Measurements from ENCODE around the gene NFU1.
"Not testable (repeated sequence)": the region's sequence is repeated elsewhere in the genome, so short reads cannot be mapped to it uniquely, and the experiment has no call there.

Gene NFU1

GRCh38 chr2:69358914-69359313 lies 78.3 kb downstream of the NFU1 start:
- Histone ChIP-seq H3K18ac (ENCODE audit: low read length) (no peak overlapping the region), H2BK120ac (ENCODE audit: low read depth, low read length) (no peak overlapping the region), H3K27me3 (ENCODE audit: control insufficient read depth in 3 of 3, insufficient read depth in 3 of 3, low read depth in 1 of 3, low read length in 3 of 3) (no peaks in the 10 kb centered on the region), H2BK12ac (ENCODE audit: low read length) (no peak overlapping the region), H3K79me1 (ENCODE audit: low read depth, low read length) (no peaks in the 10 kb centered on the region), H3K9ac (ENCODE audit: low read depth, low read length, poor library complexity) (no peak overlapping the region), H2AFZ (ENCODE audit: low read length) (no peak overlapping the region), H3K4ac (ENCODE audit: low read length) (no peak overlapping the region), H2BK15ac (ENCODE audit: low read length) (no peak overlapping the region), H4K91ac (ENCODE audit: low read depth, low read length, poor library complexity) (no peak overlapping the region), H2BK5ac (ENCODE audit: low read length) (no peak overlapping the region), H3K14ac (ENCODE audit: low read length) (no peak overlapping the region), H3K4me2 (ENCODE audit: insufficient read depth, low read length, poor library complexity, severe bottlenecking) (no peak overlapping the region), H4K8ac (ENCODE audit: low read depth, low read length) (no peak overlapping the region), H3K4me1 (ENCODE audit: control insufficient read depth in 2 of 2, insufficient read depth in 1 of 2, low read depth in 1 of 2, low read length in 2 of 2) (no peaks in the 10 kb centered on the region), H3K4me3 (ENCODE audit: low read length in 2 of 2) (no peak overlapping the region), H2AK5ac (ENCODE audit: low read depth, low read length) (no peak overlapping the region), H3K36me3 (replicated peaks in 1 of 2; ENCODE audit: control insufficient read depth in 2 of 2, insufficient read depth in 2 of 2, low read length in 2 of 2) (peaks cover 21 to 98% of the 10 kb centered on the region in 2 donors), H3K27ac (replicated peaks; ENCODE audit: low read length) (no peak overlapping the region), H3K9me3 (replicated peaks in 1 of 2; ENCODE audit: control insufficient read depth in 2 of 2, insufficient read depth in 1 of 2, low read depth in 1 of 2, low read length in 2 of 2) (no peaks in the 10 kb centered on the region), H3K23ac (ENCODE audit: low read depth, low read length, poor library complexity) (no peak overlapping the region)
- no peak for DNase-seq (ENCODE audit: low spot score)
- no CpG with 5 or more reads among the region's 3 CpGs for WGBS, 2 donors (ENCODE audit: extremely low coverage in 2 of 2, insufficient read length in 2 of 2, insufficient replicate concordance in 1 of 2)

DNA sequence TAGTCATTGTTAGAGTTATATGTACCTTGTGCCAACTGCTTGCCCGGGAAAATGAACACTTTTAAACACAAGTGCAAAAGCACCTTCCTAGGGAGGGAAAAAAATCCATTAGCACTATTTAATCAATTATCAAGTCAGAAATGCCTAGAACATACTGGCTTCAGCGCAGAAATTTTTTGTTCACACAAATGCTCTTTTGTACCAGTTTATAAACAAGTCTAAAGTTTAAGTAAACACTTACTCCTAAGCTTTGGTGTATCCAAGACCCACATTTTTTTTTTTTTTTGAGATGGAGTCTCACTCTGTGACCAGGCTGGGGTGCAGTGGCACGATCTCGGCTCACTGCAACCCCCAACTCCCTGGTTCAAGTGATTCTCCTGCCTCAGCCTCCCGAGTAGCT lies 80.8 kb downstream of the NFU1 start:
- Histone ChIP-seq H3K27me3 (ENCODE audit: control insufficient read depth in 3 of 3, insufficient read depth in 3 of 3, low read depth in 1 of 3, low read length in 3 of 3) (no peaks in the 10 kb centered on the region), H4K8ac (ENCODE audit: low read depth, low read length) (no peak overlapping the region), H2BK12ac (ENCODE audit: low read length) (no peak overlapping the region), H2BK15ac (ENCODE audit: low read length) (no peak overlapping the region), H3K14ac (ENCODE audit: low read length) (no peak overlapping the region), H3K4me2 (ENCODE audit: insufficient read depth, low read length, poor library complexity, severe bottlenecking) (no peak overlapping the region), H3K18ac (ENCODE audit: low read length) (no peak overlapping the region), H2BK5ac (ENCODE audit: low read length) (no peak overlapping the region), H3K4me3 (ENCODE audit: low read length in 2 of 2) (no peak overlapping the region), H3K4me1 (ENCODE audit: control insufficient read depth in 2 of 2, insufficient read depth in 1 of 2, low read depth in 1 of 2, low read length in 2 of 2) (no peaks in the 10 kb centered on the region), H3K27ac (replicated peaks; ENCODE audit: low read length) (no peak overlapping the region), H4K91ac (ENCODE audit: low read depth, low read length, poor library complexity) (no peak overlapping the region), H2AK5ac (ENCODE audit: low read depth, low read length) (no peak overlapping the region), H3K9ac (ENCODE audit: low read depth, low read length, poor library complexity) (no peak overlapping the region), H3K36me3 (replicated peaks in 1 of 2; ENCODE audit: control insufficient read depth in 2 of 2, insufficient read depth in 2 of 2, low read length in 2 of 2) (peaks cover 15 to 88% of the 10 kb centered on the region in 2 donors), H3K4ac (ENCODE audit: low read length) (no peak overlapping the region), H2AFZ (ENCODE audit: low read length) (no peak overlapping the region), H3K9me3 (replicated peaks in 1 of 2; ENCODE audit: control insufficient read depth in 2 of 2, insufficient read depth in 1 of 2, low read depth in 1 of 2, low read length in 2 of 2) (no peaks in the 10 kb centered on the region), H3K79me1 (ENCODE audit: low read depth, low read length) (no peaks in the 10 kb centered on the region), H2BK120ac (ENCODE audit: low read depth, low read length) (no peak overlapping the region), H3K23ac (ENCODE audit: low read depth, low read length, poor library complexity) (no peak overlapping the region)
- WGBS, 2 donors (ENCODE audit: extremely low coverage in 2 of 2, insufficient read length in 2 of 2, insufficient replicate concordance in 1 of 2) = no CpG with 5 or more reads among the region's 5 CpGs
- DNase-seq (ENCODE audit: low spot score) = no peak

- no CpG with 5 or more reads among the region's 3 CpGs for WGBS, 2 donors (ENCODE audit: extremely low coverage in 2 of 2, insufficient read length in 2 of 2, insufficient replicate concordance in 1 of 2)
- H3K36me3 ChIP-seq (replicated peaks in 1 of 2; ENCODE audit: control insufficient read depth in 2 of 2, insufficient read depth in 2 of 2, low read length in 2 of 2) = peaks cover 12 to 89% of the 10 kb centered on the region in 2 donors
These were observed 82.3 kb downstream of the NFU1 start for GRCh38 chr2:69354976-69355375.

DNA sequence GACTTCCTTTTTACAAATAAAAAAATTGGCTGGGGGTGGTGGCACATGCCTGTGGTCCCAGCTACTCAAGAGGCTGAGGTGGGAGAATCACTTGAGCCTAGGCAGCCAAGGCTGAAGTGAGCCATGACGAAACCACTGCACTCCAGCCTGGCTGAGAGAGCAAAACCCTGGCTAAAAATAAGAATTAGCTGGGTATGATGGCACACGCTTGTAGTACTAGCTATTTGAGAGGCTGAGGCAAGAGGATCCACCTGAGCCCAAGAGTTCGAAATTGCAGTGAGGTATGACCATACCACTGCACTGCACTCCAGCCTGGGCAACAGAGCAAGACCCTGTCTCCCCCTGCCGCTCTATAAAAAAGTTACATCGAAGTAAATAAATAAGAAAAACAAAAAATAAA lies 83.9 kb downstream of the NFU1 start:
- Histone ChIP-seq H3K4ac (ENCODE audit: low read length) (no peak overlapping the region), H3K36me3 (replicated peaks in 1 of 2; ENCODE audit: control insufficient read depth in 2 of 2, insufficient read depth in 2 of 2, low read length in 2 of 2) (peaks cover 8 to 89% of the 10 kb centered on the region in 2 donors), H3K4me2 (ENCODE audit: insufficient read depth, low read length, poor library complexity, severe bottlenecking) (no peak overlapping the region), H3K9me3 (replicated peaks in 1 of 2; ENCODE audit: control insufficient read depth in 2 of 2, insufficient read depth in 1 of 2, low read depth in 1 of 2, low read length in 2 of 2) (no peaks in the 10 kb centered on the region), H2AK5ac (ENCODE audit: low read depth, low read length) (no peak overlapping the region), H4K91ac (ENCODE audit: low read depth, low read length, poor library complexity) (no peak overlapping the region), H3K23ac (ENCODE audit: low read depth, low read length, poor library complexity) (no peak overlapping the region), H4K8ac (ENCODE audit: low read depth, low read length) (no peak overlapping the region), H3K14ac (ENCODE audit: low read length) (no peak overlapping the region), H2BK120ac (ENCODE audit: low read depth, low read length) (no peak overlapping the region), H3K4me3 (ENCODE audit: low read length in 2 of 2) (no peak overlapping the region), H3K18ac (ENCODE audit: low read length) (no peak overlapping the region), H2BK15ac (ENCODE audit: low read length) (no peak overlapping the region), H2AFZ (ENCODE audit: low read length) (no peak overlapping the region), H3K27me3 (ENCODE audit: control insufficient read depth in 3 of 3, insufficient read depth in 3 of 3, low read depth in 1 of 3, low read length in 3 of 3) (no peaks in the 10 kb centered on the region), H2BK5ac (ENCODE audit: low read length) (no peak overlapping the region), H3K27ac (replicated peaks; ENCODE audit: low read length) (no peak overlapping the region), H2BK12ac (ENCODE audit: low read length) (no peak overlapping the region), H3K4me1 (ENCODE audit: control insufficient read depth in 2 of 2, insufficient read depth in 1 of 2, low read depth in 1 of 2, low read length in 2 of 2) (peaks cover 0 to 2% of the 10 kb centered on the region in 2 donors), H3K79me1 (ENCODE audit: low read depth, low read length) (no peaks in the 10 kb centered on the region), H3K9ac (ENCODE audit: low read depth, low read length, poor library complexity) (no peak overlapping the region)
- DNase-seq (ENCODE audit: low spot score) = no peak
- no CpG with 5 or more reads among the region's 5 CpGs for WGBS, 2 donors (ENCODE audit: extremely low coverage in 2 of 2, insufficient read length in 2 of 2, insufficient replicate concordance in 1 of 2)

More at GRCh38 chr2:69354976-69355375, 82.3 kb downstream of the NFU1 start:
- not testable (repeated sequence) for H3K27me3 ChIP-seq (ENCODE audit: control insufficient read depth in 3 of 3, insufficient read depth in 3 of 3, low read depth in 1 of 3, low read length in 3 of 3); H2AK5ac ChIP-seq (ENCODE audit: low read depth, low read length); H3K4me2 ChIP-seq (ENCODE audit: insufficient read depth, low read length, poor library complexity, severe bottlenecking); H2BK15ac ChIP-seq (ENCODE audit: low read length); H3K14ac ChIP-seq (ENCODE audit: low read length); H3K18ac ChIP-seq (ENCODE audit: low read length); H3K9me3 ChIP-seq (replicated peaks in 1 of 2; ENCODE audit: control insufficient read depth in 2 of 2, insufficient read depth in 1 of 2, low read depth in 1 of 2, low read length in 2 of 2); H2BK5ac ChIP-seq (ENCODE audit: low read length); H2AFZ ChIP-seq (ENCODE audit: low read length); H3K4me3 ChIP-seq (ENCODE audit: low read length in 2 of 2); H3K23ac ChIP-seq (ENCODE audit: low read depth, low read length, poor library complexity); DNase-seq (ENCODE audit: low spot score); H3K4me1 ChIP-seq (ENCODE audit: control insufficient read depth in 2 of 2, insufficient read depth in 1 of 2, low read depth in 1 of 2, low read length in 2 of 2); H3K79me1 ChIP-seq (ENCODE audit: low read depth, low read length); H2BK120ac ChIP-seq (ENCODE audit: low read depth, low read length); H2BK12ac ChIP-seq (ENCODE audit: low read length); H3K27ac ChIP-seq (replicated peaks; ENCODE audit: low read length); H3K4ac ChIP-seq (ENCODE audit: low read length); H3K9ac ChIP-seq (ENCODE audit: low read depth, low read length, poor library complexity); H4K91ac ChIP-seq (ENCODE audit: low read depth, low read length, poor library complexity); H4K8ac ChIP-seq (ENCODE audit: low read depth, low read length)

Measured in neuronal stem cell (in vitro differentiated cells).